Caco-2 (cell line): Measurements from ENCODE around the gene LRMDA. TPM values are rescaled to one million over a fixed set of nuclear protein-coding genes. Genes with fewer than 3 reads are reported as not detected.

ENCODE experiments used
- BruUV-seq: library from RNA; stranded (reverse); fragments of 400-500 nt; replicated peaks from 2 replicates; lab custom pipeline; 2021; lab: Mats Ljungman, UMichigan
- CTCF ChIA-PET: fragments of 300-600 bp; sonication (Branson Sonifier 250); formaldehyde crosslinking; loops from one replicate; lab custom pipeline; 2022; ENCODE audit warnings: antibody characterized with exemption; lab: Charles Lee
- POLR2A ChIA-PET: fragments of 300-600 bp; sonication (Branson Sonifier 250); formaldehyde crosslinking; loops from one replicate; lab custom pipeline; 2022; ENCODE audit warnings: antibody characterized with exemption; lab: Charles Lee
- DNase-seq, 2 experiments: peaks; one replicate each; pipeline versions ENCODE4 v3.0.0 to v3.0.0-alpha.2; 2020 to 2022
- H3K27me3 ChIP-seq: replicated peaks from 2 replicates; pipeline ENCODE4 v1.6.0; 2011; ENCODE audit warnings: low read length; ENCODE audit not compliant: control insufficient read depth, insufficient read depth
- H3K36me3 ChIP-seq: 2 replicates; pipeline ENCODE4 v1.5.1; 2011; ENCODE audit warnings: low read length; ENCODE audit not compliant: control insufficient read depth, insufficient read depth
- H3K4me1 ChIP-seq: fragments of 250-450 bp; sonication (Bioruptor Pico); 2 replicates; pipeline ENCODE4 v1.5.1; 2020; ENCODE audit warnings: mild to moderate bottlenecking
- H3K4me3 ChIP-seq: 2 replicates; pipeline ENCODE4 v1.5.1; 2011; ENCODE audit warnings: low read depth, mild to moderate bottlenecking, control low read depth, low read length
- H3K9me3 ChIP-seq: fragments of 250-450 bp; sonication (Bioruptor Pico); 2 replicates; pipeline ENCODE4 v1.5.1; 2020; ENCODE audit warnings: mild to moderate bottlenecking, moderate library complexity
- H3K27ac Mint-ChIP-seq: one replicate; pipeline ENCODE4 v1.8.0; 2022; ENCODE audit warnings: mixed read lengths; ENCODE audit not compliant: unreplicated experiment
- H3K27me3 Mint-ChIP-seq: one replicate; pipeline ENCODE4 v1.8.0; 2022; ENCODE audit warnings: mixed read lengths; ENCODE audit not compliant: insufficient read depth, unreplicated experiment
- H3K36me3 Mint-ChIP-seq: one replicate; pipeline ENCODE4 v1.8.0; 2022; ENCODE audit warnings: mild to moderate bottlenecking, mixed read lengths; ENCODE audit not compliant: insufficient read depth, unreplicated experiment
- H3K4me1 Mint-ChIP-seq: one replicate; pipeline ENCODE4 v1.8.0; 2022; ENCODE audit warnings: low read depth, mixed read lengths; ENCODE audit not compliant: unreplicated experiment
- H3K4me3 Mint-ChIP-seq: one replicate; pipeline ENCODE4 v1.8.0; 2022; ENCODE audit warnings: mild to moderate bottlenecking, moderate library complexity, mixed read lengths; ENCODE audit not compliant: unreplicated experiment
- H3K9me3 Mint-ChIP-seq: one replicate; pipeline ENCODE4 v1.8.0; 2022; ENCODE audit warnings: mixed read lengths; ENCODE audit not compliant: unreplicated experiment
- CTCF ChIP-seq, 2 experiments: fragments of 200-600 bp in 1 of 2; IDR thresholded peaks; 1 replicate in 1 of 2; 2 replicates in 1 of 2; pipeline versions ENCODE4 v1.5.1 to v1.8.0; 2011 to 2022; ENCODE audit warnings: antibody characterized with exemption in 1 of 2, control low read depth in 1 of 2, inconsistent platforms in 1 of 2, low read depth in 1 of 2, low read length in 1 of 2, mild to moderate bottlenecking in 1 of 2, moderate library complexity in 1 of 2; ENCODE audit not compliant: insufficient read depth in 1 of 2, severe bottlenecking in 1 of 2, unreplicated experiment in 1 of 2
- intact Hi-C: fragments of 100-400 bp; cut with micrococcal nuclease; formaldehyde crosslinking; loops from one replicate; pipeline ENCODE4 v1.10.0; 2022; ENCODE audit not compliant: unreplicated experiment
- total RNA-seq: library from RNA; stranded (reverse); gene quantifications from 2 replicates; pipeline ENCODE4 v1.2.3, GENCODE V29; 2022

LRMDA gene
- total RNA-seq, 1 experiment from 2014 or later = 18.5 TPM

- H3K27ac Mint-ChIP-seq = no peak overlapping the region
- peak; percentile 74 to 76 for TF ChIP-seq CTCF (IDR thresholded peaks at IDR 0.05; ENCODE audit: insufficient read depth in 1 of 2, low read depth in 1 of 2, low read length in 1 of 2, severe bottlenecking in 1 of 2, unreplicated experiment in 1 of 2)
- Histone ChIP-seq H3K9me3 (peaks cover under 1% of the 10 kb centered on the region; the same call in 1 of the 2 replicates), H3K27me3 (no peaks in the 10 kb centered on the region), H3K36me3 (no peaks in the 10 kb centered on the region), H3K4me3 (no peak overlapping the region), H3K4me1 (peaks cover 4% of the 10 kb centered on the region)
- H3K36me3 Mint-ChIP-seq = no peaks in the 10 kb centered on the region
- ChIA-PET POLR2A (no interaction called here), CTCF (interaction anchor here (0.6 kb wide), 1 partner anchor 910 kb away, joined by 3 read pairs; no protein-coding TSS in a partner anchor)
- BruUV-seq = no TSS peak
- intact Hi-C loops = loop anchor here (1.0 to 5.0 kb wide), 3 partner anchors 161 to 675 kb away; no protein-coding TSS in a partner anchor
- H3K4me1 Mint-ChIP-seq = no peaks in the 10 kb centered on the region
- no peak overlapping the region for H3K4me3 Mint-ChIP-seq
- no peaks in the 10 kb centered on the region for H3K27me3 Mint-ChIP-seq
- H3K9me3 Mint-ChIP-seq = no peaks in the 10 kb centered on the region
- DNase-seq = peak; percentile 61 to 67
Observed at GRCh38 chr10:76311752-76312636, 880.6 kb downstream of the LRMDA start.

GRCh38 chr10:76315240-76315639, 883.8 kb downstream of the LRMDA start:
- no TSS peak for BruUV-seq
- no peaks in the 10 kb centered on the region for H3K36me3 Mint-ChIP-seq
- intact Hi-C loops = no loop called here
- H3K27ac Mint-ChIP-seq = no peak overlapping the region
- H3K4me1 Mint-ChIP-seq = no peaks in the 10 kb centered on the region
- ChIA-PET CTCF (no interaction called here), POLR2A (no interaction called here)
- no peaks in the 10 kb centered on the region for H3K27me3 ChIP-seq
- H3K9me3 ChIP-seq = peaks cover 4% of the 10 kb centered on the region; the same call in 1 of the 2 replicates
- TF ChIP-seq CTCF (IDR thresholded peaks at IDR 0.05; ENCODE audit: insufficient read depth in 1 of 2, low read depth in 1 of 2, low read length in 1 of 2, severe bottlenecking in 1 of 2, unreplicated experiment in 1 of 2) = no peak
- H3K4me3 Mint-ChIP-seq = no peak overlapping the region
- DNase-seq = no peak
- H3K27me3 Mint-ChIP-seq = no peaks in the 10 kb centered on the region
- no peak overlapping the region for H3K4me3 ChIP-seq
- H3K4me1 ChIP-seq = no peaks in the 10 kb centered on the region
- no peaks in the 10 kb centered on the region for H3K36me3 ChIP-seq
- peaks cover 15% of the 10 kb centered on the region for H3K9me3 Mint-ChIP-seq

- POLR2A ChIA-PET = no interaction called here
- BruUV-seq = no TSS peak
Observed at GRCh38 chr10:76316234-76316633, 884.8 kb downstream of the LRMDA start.

More at GRCh38 chr10:76316234-76316633, 884.8 kb downstream of the LRMDA start:
- Mint-ChIP-seq H3K27ac (no peak overlapping the region), H3K4me1 (no peaks in the 10 kb centered on the region), H3K9me3 (peaks cover 15% of the 10 kb centered on the region), H3K27me3 (no peaks in the 10 kb centered on the region), H3K36me3 (no peaks in the 10 kb centered on the region), H3K4me3 (no peak overlapping the region)
- CTCF ChIA-PET = no interaction called here
- no peaks in the 10 kb centered on the region for H3K4me1 ChIP-seq
- TF ChIP-seq CTCF (IDR thresholded peaks at IDR 0.05; ENCODE audit: insufficient read depth in 1 of 2, low read depth in 1 of 2, low read length in 1 of 2, severe bottlenecking in 1 of 2, unreplicated experiment in 1 of 2) = no peak
- no peaks in the 10 kb centered on the region for H3K27me3 ChIP-seq
- H3K4me3 ChIP-seq = no peak overlapping the region
- H3K9me3 ChIP-seq = peaks cover 4% of the 10 kb centered on the region; the same call in 1 of the 2 replicates
- intact Hi-C loops = no loop called here
- no peak for DNase-seq
- no peaks in the 10 kb centered on the region for H3K36me3 ChIP-seq
